NT2/D1 (cell line): ENCODE measurements around the gene CDH18.

Experiments
- DNase-seq: peaks from one replicate; pipeline ENCODE4 v3.0.0-alpha.2; 2011; ENCODE audit warnings: low read depth, low spot score
- H3K27me3 ChIP-seq: 2 replicates; pipeline ENCODE4 v1.6.0; 2011; ENCODE audit warnings: mild to moderate bottlenecking; ENCODE audit not compliant: insufficient read length, insufficient read depth
- H3K36me3 ChIP-seq: 2 replicates; pipeline ENCODE4 v1.6.1; 2011; ENCODE audit warnings: mild to moderate bottlenecking, low read length, mixed read lengths; ENCODE audit not compliant: insufficient read depth, insufficient read length
- H3K4me1 ChIP-seq: 2 replicates; pipeline ENCODE4 v1.5.1; 2011; ENCODE audit not compliant: insufficient read depth, insufficient read length
- H3K4me3 ChIP-seq: 2 replicates; pipeline ENCODE4 v1.5.1; 2011; ENCODE audit warnings: low read depth; ENCODE audit not compliant: insufficient read length
- H3K9ac ChIP-seq: 2 replicates; pipeline ENCODE4 v1.6.0; 2011; ENCODE audit warnings: low read depth; ENCODE audit not compliant: insufficient read length
- H3K9me3 ChIP-seq: 2 replicates; pipeline ENCODE4 v1.5.1; 2011; ENCODE audit warnings: mild to moderate bottlenecking, low read length; ENCODE audit not compliant: insufficient read depth
- SUZ12 ChIP-seq: IDR thresholded peaks from 2 replicates; pipeline ENCODE4 v1.6.1; 2011; ENCODE audit not compliant: insufficient read length, insufficient read depth; ENCODE audit errors: extremely low read depth
- YY1 ChIP-seq: IDR thresholded peaks from 2 replicates; pipeline ENCODE4 v1.6.1; 2011; ENCODE audit not compliant: insufficient read length, insufficient read depth
- ZNF274 ChIP-seq: IDR thresholded peaks from 2 replicates; pipeline ENCODE4 v1.6.1; 2011; ENCODE audit warnings: mild to moderate bottlenecking, low read depth, low read length

Gene CDH18

GRCh38 chr5:19479562-19479961 lies 508.4 kb downstream of the CDH18 start:
- H3K9me3 ChIP-seq: no peaks in the 10 kb centered on the region

GRCh38 chr5:19462019-19462418 lies 526.0 kb downstream of the CDH18 start:
- TF ChIP-seq ZNF274 (no peak), YY1 (no peak), SUZ12 (no peak)
- H3K36me3 ChIP-seq: no peaks in the 10 kb centered on the region

More at GRCh38 chr5:19479562-19479961, 508.4 kb downstream of the CDH18 start:
- DNase-seq: no peak
- no peaks in the 10 kb centered on the region for H3K4me1 ChIP-seq
- no peaks in the 10 kb centered on the region for H3K27me3 ChIP-seq
- no peaks in the 10 kb centered on the region for H3K36me3 ChIP-seq
- H3K9ac ChIP-seq: no peak overlapping the region
- no peak for TF ChIP-seq ZNF274
- no peak for TF ChIP-seq SUZ12
- no peak for TF ChIP-seq YY1
- no peak overlapping the region for H3K4me3 ChIP-seq

GRCh38 chr5:19424506-19424905 lies 563.5 kb downstream of the CDH18 start:
- TF ChIP-seq ZNF274 (no peak), YY1 (no peak), SUZ12 (no peak)
- Histone ChIP-seq H3K4me3 (no peak overlapping the region), H3K4me1 (no peaks in the 10 kb centered on the region), H3K27me3 (no peaks in the 10 kb centered on the region), H3K36me3 (no peaks in the 10 kb centered on the region), H3K9me3 (no peaks in the 10 kb centered on the region), H3K9ac (no peak overlapping the region)
- DNase-seq: no peak

More at GRCh38 chr5:19462019-19462418, 526.0 kb downstream of the CDH18 start:
- Histone ChIP-seq H3K9me3 (no peaks in the 10 kb centered on the region), H3K27me3 (no peaks in the 10 kb centered on the region), H3K4me3 (no peak overlapping the region), H3K9ac (no peak overlapping the region), H3K4me1 (no peaks in the 10 kb centered on the region)
- DNase-seq: no peak
